GM21717 (cell line): ENCODE measurements around the gene RERG.

Experiments
- ATAC-seq: cut with Tn5 transposase; IDR thresholded peaks from one replicate; pipeline ENCODE4 v1.9.1; 2021; ENCODE audit warnings: mild to moderate bottlenecking, moderate library complexity; ENCODE audit not compliant: unreplicated experiment

The RERG gene

DNA sequence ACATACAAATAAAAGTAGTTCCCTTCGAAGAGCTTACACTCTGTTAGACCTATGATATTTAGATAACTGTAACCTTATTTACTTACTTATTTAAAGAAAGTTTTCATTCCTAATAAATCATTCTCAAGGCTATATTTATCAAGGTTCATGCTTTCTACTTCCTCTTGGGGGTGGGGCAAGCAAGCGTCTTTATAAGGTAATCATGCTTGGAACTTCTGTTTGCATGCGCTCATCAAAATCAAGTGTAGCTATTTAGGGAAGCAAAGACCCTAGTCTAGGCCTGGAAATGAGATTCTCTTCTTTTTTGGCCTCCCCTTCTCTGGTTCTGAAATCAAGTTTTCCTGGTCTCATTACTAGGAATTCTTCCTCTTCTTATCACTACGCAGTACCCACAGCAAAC is 766 bp downstream of the RERG start:
- ATAC-seq = no peak

GRCh38 chr12:15218794-15219193 is 2.4 kb downstream of the RERG start:
- ATAC-seq = no peak

- ATAC-seq = no peak
These were observed 5.0 kb downstream of the RERG start for GRCh38 chr12:15216036-15216889.

DNA sequence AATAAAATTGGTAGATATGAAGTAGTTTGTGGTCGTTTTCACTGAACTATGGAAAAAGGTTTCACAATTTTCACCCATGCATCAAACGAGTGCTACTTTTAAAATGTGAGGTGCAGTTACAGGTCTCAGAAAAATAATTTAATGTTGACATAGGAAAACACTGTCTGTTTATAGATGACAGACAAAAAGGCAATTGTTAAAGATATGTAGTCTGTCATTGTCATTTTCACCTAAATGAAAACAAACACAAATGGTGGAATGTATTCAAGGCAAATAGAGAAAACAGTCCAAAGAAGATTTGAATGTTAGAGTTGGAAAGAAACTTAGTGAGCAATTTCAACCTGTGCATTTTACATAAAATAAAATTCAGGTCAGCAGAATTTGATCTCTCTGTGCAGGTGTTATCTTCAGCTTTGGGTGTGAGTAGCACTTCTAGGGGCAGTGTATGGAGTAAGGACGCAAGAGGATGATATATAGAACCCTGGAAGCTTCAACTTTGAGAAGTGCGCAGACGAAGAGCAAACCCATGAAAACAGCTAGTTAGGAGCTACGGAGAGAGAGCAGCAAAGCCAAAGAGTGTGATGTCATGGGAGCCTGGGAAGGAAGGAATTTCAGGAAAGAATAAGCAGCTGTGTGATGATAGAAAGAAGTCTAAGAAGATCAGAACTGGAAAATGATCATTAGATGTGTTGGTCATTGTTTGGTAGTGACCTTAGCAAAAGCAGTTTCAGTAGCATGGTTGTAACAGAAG is 6.2 kb downstream of the RERG start:
- ATAC-seq = no peak

- no peak for ATAC-seq
These were observed 8.3 kb downstream of the RERG start for GRCh38 chr12:15212930-15213329.

DNA sequence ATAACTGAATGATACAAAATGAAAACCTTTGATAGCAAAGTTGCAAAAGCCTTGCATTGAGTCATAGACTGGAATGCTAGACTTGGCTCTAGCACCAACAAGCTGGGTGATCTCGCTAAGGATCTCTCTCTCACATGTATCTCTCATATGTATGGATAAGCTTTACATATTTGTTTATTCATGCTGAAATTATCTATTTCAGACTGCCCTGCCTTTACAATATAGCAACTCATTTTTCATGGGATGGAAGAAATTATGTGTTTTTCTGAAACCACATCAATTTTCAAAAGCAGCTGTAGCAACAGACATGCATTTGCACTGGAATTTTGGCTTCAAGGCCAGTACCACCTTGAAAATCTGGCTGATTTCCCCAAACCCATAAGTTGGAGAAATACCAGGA is 11.4 kb downstream of the RERG start:
- ATAC-seq = no peak

- ATAC-seq = no peak
These were observed 12.2 kb downstream of the RERG start for GRCh38 chr12:15208871-15209656.

GRCh38 chr12:15208140-15208539 is 13.1 kb downstream of the RERG start:
- no peak for ATAC-seq

DNA sequence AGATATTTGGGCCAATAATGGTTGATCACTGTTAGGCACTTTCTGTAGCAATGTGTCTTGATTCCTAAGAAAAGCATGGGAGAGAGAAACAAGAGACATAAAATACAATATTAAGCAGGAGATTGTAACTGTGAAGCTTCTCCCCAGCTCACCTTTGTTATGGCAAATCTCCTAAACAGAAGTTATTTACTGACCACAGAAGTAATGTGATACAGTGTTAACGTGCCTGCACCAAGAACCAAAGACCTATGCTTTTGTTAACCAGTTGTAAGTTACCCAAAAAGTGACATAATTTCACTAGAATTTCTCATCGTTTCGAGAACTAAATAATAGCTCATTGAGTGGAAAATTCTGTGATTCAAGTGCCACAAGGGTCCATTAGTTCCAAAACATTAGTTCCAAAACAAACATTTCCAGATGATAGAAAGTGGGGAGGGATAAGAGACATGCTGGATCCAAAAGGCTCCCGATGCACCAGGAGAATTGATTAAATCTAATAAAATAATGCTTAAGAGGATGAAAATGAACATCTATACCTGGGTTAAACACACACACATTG is 14.3 kb downstream of the RERG start:
- no peak for ATAC-seq

- no peak for ATAC-seq
These were observed 14.9 kb downstream of the RERG start for GRCh38 chr12:15206338-15206737.

DNA sequence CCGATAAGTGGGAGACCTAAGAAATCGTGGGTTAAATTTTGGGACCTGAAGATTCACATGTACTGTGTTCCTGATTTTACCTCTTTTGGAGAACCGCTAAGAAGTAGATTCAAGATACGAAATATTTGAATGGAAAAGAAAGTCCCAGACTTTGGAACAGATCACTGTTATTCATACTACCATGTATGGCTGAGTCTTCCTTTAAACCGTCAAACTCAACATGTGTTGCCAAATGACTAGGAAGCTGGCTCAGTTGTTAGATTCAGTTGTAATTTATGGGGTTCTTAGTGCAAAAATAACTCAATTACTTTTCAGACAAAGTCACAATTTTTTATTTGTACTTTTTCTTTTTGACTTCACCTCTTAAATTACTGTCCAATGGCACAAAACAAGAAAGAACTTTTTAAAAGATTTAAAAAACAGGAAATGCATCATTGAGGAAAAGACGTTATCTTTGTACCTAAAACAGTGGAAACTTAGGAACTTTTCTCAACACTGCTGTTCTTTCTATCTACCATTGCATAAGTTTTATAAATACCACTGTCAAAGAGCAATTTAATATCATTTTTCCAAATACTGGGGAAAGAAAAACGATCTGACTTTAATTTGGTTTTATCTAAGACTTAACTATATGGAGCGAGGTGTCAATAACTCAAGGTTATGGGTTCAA is 15.7 kb downstream of the RERG start:
- ATAC-seq = no peak

DNA sequence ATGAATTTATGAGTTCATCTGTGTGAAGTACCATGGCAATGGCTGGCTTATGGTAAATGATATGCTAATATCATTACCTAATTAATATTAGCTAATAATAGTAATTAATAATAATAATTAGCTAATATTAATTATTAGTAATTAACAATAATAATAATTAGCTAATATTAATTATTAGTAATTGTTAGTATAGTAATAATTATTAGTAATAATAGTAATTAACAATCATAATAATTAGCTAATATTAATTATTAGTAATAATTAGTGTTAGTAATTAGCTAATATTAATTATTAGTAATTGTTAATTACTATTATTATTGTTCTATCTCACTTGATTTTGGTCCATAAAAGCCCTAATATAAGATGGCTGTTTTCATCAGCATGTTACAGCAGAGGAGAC is 19.8 kb downstream of the RERG start:
- no peak for ATAC-seq

DNA sequence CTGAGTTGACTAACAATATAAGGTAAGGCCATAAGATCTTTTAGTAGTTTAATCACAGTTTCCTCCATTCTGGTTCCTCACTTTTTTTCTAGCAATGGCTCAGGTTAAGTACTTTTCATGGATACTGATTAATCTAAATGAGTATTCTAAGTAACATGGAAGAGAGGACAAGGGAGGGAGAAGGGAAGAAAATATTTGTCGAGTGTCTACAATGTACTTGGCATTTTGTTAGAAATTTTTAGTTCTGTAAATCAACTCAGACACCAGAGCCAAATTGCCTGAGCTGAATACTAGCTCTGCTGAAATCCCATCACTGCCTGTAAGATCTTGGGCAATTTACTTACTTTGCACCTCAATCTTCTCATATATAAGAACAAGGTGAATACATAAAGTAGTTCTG is 20.2 kb downstream of the RERG start:
- no peak for ATAC-seq

GRCh38 chr12:15200641-15201040 is 20.6 kb downstream of the RERG start:
- no peak for ATAC-seq

GRCh38 chr12:15199930-15200329 is 21.3 kb downstream of the RERG start:
- ATAC-seq = no peak

GRCh38 chr12:15196678-15197505 is 24.3 kb downstream of the RERG start:
- no peak for ATAC-seq

- ATAC-seq = no peak
These were observed 25.0 kb downstream of the RERG start for GRCh38 chr12:15196221-15196620.

DNA sequence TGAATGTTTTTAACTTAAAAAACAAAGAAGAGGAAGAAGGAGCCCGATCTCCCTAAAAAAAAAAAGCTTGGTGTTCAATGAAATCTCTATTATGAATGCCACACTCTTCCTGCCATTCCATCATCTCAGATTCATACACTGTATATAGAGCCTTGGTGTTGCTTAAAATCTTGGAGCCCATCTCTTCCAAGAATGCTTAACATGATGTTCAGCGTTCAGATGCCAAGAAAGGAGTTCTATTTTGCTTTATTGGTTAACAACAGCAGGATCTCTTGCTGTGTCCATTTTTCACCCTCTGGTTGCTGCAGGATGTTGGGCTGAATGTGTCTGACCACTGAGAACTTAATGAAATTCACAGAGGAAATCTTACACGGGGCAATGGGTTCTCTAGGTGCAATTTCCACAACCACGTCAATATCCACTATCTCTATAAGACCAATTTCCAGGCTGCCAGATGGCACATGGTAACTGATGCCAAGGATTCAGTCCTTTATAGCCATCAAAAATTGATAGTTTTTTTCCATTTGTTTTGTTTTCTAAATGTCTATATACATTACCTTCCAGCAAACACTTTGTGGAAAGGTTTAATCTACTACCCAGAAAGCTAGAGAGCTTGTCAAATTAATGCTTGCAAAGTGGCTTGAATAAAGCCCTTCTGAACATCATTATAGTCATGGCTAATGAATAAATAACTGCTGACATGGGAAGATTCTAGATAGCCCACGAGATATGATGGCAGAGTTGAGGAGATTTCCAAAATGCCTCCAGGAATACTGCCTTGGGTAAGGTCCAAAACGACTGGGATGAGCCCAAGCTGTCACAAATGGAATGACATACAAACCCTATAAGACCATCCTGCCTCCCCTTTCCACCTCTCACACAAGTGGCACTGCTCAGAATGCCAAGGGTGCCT is 26.5 kb downstream of the RERG start:
- ATAC-seq = no peak

GRCh38 chr12:15193946-15194345 is 27.3 kb downstream of the RERG start:
- no peak for ATAC-seq
